DND-41 (cell line): ENCODE measurements around the gene IL22.

Experiments
- EZH2 ChIP-seq: IDR thresholded peaks from 3 replicates; pipeline ENCODE4 v1.6.1; 2012; ENCODE audit warnings: borderline replicate concordance, low read depth, mild to moderate bottlenecking, moderate library complexity, low read length, inconsistent platforms; ENCODE audit not compliant: severe bottlenecking
- TF ChIP-seq, protein P1 (sequence below): IDR thresholded peaks from 2 replicates; pipeline ENCODE4 v1.5.1; 2012; ENCODE audit warnings: borderline replicate concordance, low read length, moderate library complexity, mild to moderate bottlenecking; ENCODE audit not compliant: poor library complexity, severe bottlenecking; ENCODE audit errors: extremely low read depth

DNA sequence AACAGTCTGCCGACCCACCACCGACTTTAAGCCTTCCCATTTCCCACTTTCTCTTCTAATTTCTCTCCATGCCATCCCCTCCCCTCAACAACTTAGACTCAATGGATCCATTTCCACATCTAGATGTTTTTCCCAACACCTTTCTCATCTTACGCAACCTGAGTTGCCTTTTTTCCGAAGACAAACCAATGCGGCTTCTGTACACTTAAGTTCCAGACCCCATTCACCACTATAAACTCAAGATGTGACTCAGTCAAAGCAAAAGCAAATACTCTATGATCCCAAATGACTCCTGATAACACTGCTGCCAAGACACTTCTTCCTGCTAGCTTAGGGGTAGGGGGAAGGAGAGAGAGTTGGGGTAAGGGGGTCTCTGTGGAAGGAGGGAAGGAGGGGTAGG, 1.3 kb downstream of the IL22 start:
- TF ChIP-seq, protein P1, sequence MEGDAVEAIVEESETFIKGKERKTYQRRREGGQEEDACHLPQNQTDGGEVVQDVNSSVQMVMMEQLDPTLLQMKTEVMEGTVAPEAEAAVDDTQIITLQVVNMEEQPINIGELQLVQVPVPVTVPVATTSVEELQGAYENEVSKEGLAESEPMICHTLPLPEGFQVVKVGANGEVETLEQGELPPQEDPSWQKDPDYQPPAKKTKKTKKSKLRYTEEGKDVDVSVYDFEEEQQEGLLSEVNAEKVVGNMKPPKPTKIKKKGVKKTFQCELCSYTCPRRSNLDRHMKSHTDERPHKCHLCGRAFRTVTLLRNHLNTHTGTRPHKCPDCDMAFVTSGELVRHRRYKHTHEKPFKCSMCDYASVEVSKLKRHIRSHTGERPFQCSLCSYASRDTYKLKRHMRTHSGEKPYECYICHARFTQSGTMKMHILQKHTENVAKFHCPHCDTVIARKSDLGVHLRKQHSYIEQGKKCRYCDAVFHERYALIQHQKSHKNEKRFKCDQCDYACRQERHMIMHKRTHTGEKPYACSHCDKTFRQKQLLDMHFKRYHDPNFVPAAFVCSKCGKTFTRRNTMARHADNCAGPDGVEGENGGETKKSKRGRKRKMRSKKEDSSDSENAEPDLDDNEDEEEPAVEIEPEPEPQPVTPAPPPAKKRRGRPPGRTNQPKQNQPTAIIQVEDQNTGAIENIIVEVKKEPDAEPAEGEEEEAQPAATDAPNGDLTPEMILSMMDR = no peak
- no peak for TF ChIP-seq EZH2
